Upper lobe of right lung (tissue), 1 donor: ENCODE measurements around the gene HOXD1. TPM values are rescaled to one million over a fixed set of nuclear protein-coding genes. Genes with fewer than 3 reads are reported as not detected.

Experiments
- ATAC-seq: fragments of 200-7000 bp; cut with Tn5 transposase; one replicate; pipeline ENCODE4 v1.9.1; 2020; ENCODE audit warnings: mild to moderate bottlenecking, moderate library complexity
- DNase-seq: peaks from one replicate; pipeline ENCODE4 v3.0.0-alpha.2; 2020
- H3K27ac ChIP-seq: fragments of 200-600 bp; one replicate; pipeline ENCODE4 v1.8.0; 2022
- H3K27me3 ChIP-seq: fragments of 200-600 bp; one replicate; pipeline ENCODE4 v1.8.0; 2022; ENCODE audit warnings: mild to moderate bottlenecking
- H3K36me3 ChIP-seq: fragments of 200-600 bp; one replicate; pipeline ENCODE4 v1.8.0; 2022
- H3K4me1 ChIP-seq: fragments of 200-600 bp; one replicate; pipeline ENCODE4 v1.8.0; 2022
- H3K4me3 ChIP-seq: fragments of 200-600 bp; one replicate; pipeline ENCODE4 v1.8.0; 2022; ENCODE audit warnings: mild to moderate bottlenecking
- H3K9me3 ChIP-seq: fragments of 200-600 bp; one replicate; pipeline ENCODE4 v1.8.0; 2022
- CTCF ChIP-seq: fragments of 200-600 bp; IDR thresholded peaks from one replicate; pipeline ENCODE4 v1.8.0; 2022; ENCODE audit warnings: antibody characterized with exemption
- intact Hi-C: fragments of 100-400 bp; cut with DNase I; formaldehyde crosslinking; loops from one replicate; pipeline ENCODE4 v1.11.0; 2022
- total RNA-seq: library from RNA; stranded (reverse); fragmentation: NEBNext Ultra II Directional; extraction: Animal tissue kit (Norgen Biotek cat#: 25700); gene quantifications from one replicate; pipeline ENCODE4 v1.2.1, GENCODE V29; 2021
- donor health status: DM: no; HTN: yes; CAD: no; lungs with severe emphysema.

The HOXD1 gene
- total RNA-seq, 1 donor from 2014 or later = 4.1 TPM

GRCh38 chr2:176177580-176178037, 10.9 kb upstream of the HOXD1 start:
- no peak for ATAC-seq
- no peak overlapping the region for H3K27ac ChIP-seq
- intact Hi-C loops = no loop called here

GRCh38 chr2:176178038-176178756, 10.3 kb upstream of the HOXD1 start:
- Histone ChIP-seq H3K4me3 (peak overlapping the region; percentile 26), H3K27ac (no peak overlapping the region)
- peak; percentile 69 for ATAC-seq

More at GRCh38 chr2:176177580-176178037, 10.9 kb upstream of the HOXD1 start:
- no peak for DNase-seq
- Histone ChIP-seq H3K27me3 (peaks cover 86% of the 10 kb centered on the region), H3K36me3 (no peaks in the 10 kb centered on the region), H3K9me3 (no peaks in the 10 kb centered on the region), H3K4me1 (peaks cover 8% of the 10 kb centered on the region), H3K4me3 (no peak overlapping the region)
- no peak for TF ChIP-seq CTCF

GRCh38 chr2:176178757-176179295, 9.6 kb upstream of the HOXD1 start:
- no peak for TF ChIP-seq CTCF
- Histone ChIP-seq H3K27ac (no peak overlapping the region), H3K4me3 (peak overlapping the region; percentile 26), H3K27me3 (peaks cover 80% of the 10 kb centered on the region), H3K9me3 (no peaks in the 10 kb centered on the region), H3K4me1 (peaks cover 8% of the 10 kb centered on the region), H3K36me3 (no peaks in the 10 kb centered on the region)
- ATAC-seq = no peak
- intact Hi-C loops = no loop called here
- DNase-seq = no peak

More at GRCh38 chr2:176178038-176178756, 10.3 kb upstream of the HOXD1 start:
- no peak for TF ChIP-seq CTCF
- intact Hi-C loops = no loop called here
- no peak for DNase-seq
- H3K9me3 ChIP-seq = no peaks in the 10 kb centered on the region
- H3K4me1 ChIP-seq = peaks cover 8% of the 10 kb centered on the region
- H3K27me3 ChIP-seq = peaks cover 86% of the 10 kb centered on the region
- no peaks in the 10 kb centered on the region for H3K36me3 ChIP-seq

GRCh38 chr2:176181551-176181950, 6.9 kb upstream of the HOXD1 start:
- intact Hi-C loops = no loop called here
- Histone ChIP-seq H3K27ac (no peak overlapping the region), H3K36me3 (no peaks in the 10 kb centered on the region), H3K4me1 (peaks cover 8% of the 10 kb centered on the region), H3K4me3 (no peak overlapping the region), H3K9me3 (no peaks in the 10 kb centered on the region), H3K27me3 (peaks cover 67% of the 10 kb centered on the region)
- ATAC-seq (no peak), DNase-seq (no peak)
- TF ChIP-seq CTCF = no peak

GRCh38 chr2:176182671-176183070, 5.8 kb upstream of the HOXD1 start:
- no peak for TF ChIP-seq CTCF
- Histone ChIP-seq H3K9me3 (no peaks in the 10 kb centered on the region), H3K27ac (no peak overlapping the region), H3K27me3 (peaks cover 67% of the 10 kb centered on the region), H3K4me3 (no peak overlapping the region), H3K4me1 (peaks cover 6% of the 10 kb centered on the region), H3K36me3 (no peaks in the 10 kb centered on the region)
- DNase-seq (no peak), ATAC-seq (no peak)
- intact Hi-C loops = no loop called here
